Hippocampal formation (tissue), 2 donors: ENCODE results near the gene UROS.

Source experiments
- DNase-seq, 2 donors: peaks; one replicate each; lab custom pipeline; 2025; lab: John Stamatoyannopoulos, UW

The UROS gene

DNA sequence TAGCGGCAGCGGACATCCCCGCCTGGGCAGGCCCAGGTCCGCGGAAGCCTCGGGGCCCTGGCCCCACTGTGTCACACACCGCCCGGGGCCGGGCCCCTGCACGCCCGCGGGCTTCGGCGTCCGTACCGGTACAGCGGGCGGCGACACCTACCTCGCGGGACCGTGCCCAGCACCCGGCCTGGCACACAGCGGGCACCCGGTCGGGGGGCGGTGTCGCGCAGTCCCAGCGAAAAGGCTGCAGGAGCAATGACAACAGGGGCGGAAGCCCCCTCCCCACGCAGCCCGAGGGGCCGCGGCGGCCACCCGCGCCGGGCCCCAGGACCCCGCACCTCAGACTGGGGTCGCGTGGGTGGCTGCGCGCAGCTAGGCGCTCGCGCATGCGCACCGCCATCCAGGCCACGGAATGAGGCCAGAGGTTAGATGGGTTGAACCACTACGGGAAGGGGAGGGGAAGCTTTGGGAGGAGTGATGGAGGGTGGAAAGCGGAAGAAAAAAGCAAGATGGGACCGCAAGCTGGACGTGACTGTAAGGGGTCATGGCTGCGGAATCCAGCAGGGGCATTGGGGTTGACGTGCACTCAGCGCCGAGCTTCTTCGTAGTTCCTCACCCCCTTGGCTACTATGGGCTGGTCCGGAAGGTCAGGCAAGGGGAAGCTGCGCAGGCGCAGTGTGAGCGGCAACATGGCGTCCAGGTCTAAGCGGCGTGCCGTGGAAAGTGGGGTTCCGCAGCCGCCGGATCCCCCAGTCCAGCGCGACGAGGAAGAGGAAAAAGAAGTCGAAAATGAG, at the start of gene UROS, which contains the start of gene BCCIP:
TSS of gene UROS (minus strand) at position 381 of the 785 bp plus-strand sequence. CDS start 6,759 bp downstream, outside the sequence.
TSS of gene BCCIP (plus strand) at position 669 of the 785 bp plus-strand sequence. CDS start at position 681, 12 bp downstream.
- DNase-seq = peak; percentile 87 to 94

GRCh38 chr10:125871338-125871737, 48.3 kb upstream of the UROS start:
- no peak for DNase-seq

DNA sequence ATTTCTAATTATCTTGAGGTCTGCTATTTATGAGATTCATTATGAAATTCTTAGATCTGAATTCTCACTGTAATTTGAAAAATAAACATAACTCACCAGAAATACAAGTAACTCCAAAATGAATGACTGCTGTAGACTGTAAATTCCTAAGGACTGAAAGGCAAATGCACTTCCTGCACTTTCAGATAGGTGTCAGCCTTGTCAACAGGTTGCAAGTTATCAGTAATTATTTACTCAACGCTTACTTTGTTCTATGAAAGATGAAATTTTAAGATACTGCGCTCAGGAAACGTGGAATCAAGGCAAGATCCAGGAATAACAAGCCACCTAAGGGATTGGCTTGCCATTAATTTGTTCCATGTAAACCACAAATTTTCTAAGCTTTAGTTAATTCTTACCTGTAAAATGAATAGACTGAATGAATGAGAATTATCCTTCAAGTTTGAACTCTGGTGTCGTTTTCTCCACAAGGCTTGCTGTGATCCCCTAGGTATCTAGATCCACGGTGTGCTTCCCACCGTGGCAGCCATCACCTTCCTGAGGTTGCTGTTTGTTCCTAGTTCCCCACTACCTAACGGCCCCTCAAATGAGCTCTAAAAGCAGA, 45.4 kb upstream of the UROS start:
- peak in 1 of 2 donors; percentile 34 for DNase-seq

GRCh38 chr10:125866421-125867029, 43.5 kb upstream of the UROS start:
- DNase-seq = no peak

DNA sequence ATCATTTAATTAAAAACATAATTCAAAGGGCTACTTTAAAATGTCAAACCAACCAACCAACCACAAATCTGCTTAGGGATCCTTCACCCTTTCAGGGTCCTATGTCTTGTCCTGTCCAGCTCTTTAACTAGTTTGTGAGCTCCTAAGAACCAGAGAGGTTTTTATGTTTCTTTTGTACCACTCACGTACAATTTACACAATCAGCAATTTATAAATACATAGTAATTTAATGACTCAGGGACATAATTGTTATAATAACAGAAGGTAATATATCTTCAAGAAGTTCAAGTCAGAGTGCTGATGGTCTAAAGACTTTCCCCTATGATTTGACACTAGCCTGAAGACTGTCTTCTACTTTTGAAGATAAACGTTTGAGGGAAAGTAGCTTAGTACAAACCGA, 42.1 kb upstream of the UROS start:
- DNase-seq = no peak

GRCh38 chr10:125859128-125859817, 36.2 kb upstream of the UROS start:
- no peak for DNase-seq

DNA sequence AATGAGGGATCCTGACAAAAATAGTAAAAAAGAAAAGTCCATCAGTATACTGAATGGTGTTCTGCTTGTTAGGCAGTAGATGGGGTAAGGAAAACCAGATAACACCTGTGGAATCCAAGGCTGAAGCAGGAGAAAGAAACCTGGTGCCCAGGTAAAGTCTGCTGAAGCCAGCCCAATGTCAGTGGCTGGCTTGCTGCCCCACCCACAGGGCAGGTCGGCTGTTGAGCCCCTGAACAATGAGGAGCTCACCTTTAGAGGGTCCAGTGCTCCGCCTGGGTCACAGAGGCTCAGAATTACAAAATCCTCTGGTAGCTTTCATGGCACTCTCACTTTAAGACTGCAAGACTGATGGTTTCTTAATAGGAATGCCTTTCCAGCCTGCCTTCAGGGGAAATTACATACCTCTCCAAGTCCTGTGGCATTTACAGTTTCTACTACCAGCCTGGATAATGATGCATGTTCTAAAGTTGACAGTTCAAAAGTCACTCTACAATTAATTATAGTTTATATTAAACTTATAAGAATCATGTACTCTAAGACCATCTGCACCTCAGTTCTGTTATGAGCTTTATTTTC, 34.2 kb upstream of the UROS start:
- no peak for DNase-seq

GRCh38 chr10:125852487-125852886, 29.4 kb upstream of the UROS start:
- no peak for DNase-seq

DNA sequence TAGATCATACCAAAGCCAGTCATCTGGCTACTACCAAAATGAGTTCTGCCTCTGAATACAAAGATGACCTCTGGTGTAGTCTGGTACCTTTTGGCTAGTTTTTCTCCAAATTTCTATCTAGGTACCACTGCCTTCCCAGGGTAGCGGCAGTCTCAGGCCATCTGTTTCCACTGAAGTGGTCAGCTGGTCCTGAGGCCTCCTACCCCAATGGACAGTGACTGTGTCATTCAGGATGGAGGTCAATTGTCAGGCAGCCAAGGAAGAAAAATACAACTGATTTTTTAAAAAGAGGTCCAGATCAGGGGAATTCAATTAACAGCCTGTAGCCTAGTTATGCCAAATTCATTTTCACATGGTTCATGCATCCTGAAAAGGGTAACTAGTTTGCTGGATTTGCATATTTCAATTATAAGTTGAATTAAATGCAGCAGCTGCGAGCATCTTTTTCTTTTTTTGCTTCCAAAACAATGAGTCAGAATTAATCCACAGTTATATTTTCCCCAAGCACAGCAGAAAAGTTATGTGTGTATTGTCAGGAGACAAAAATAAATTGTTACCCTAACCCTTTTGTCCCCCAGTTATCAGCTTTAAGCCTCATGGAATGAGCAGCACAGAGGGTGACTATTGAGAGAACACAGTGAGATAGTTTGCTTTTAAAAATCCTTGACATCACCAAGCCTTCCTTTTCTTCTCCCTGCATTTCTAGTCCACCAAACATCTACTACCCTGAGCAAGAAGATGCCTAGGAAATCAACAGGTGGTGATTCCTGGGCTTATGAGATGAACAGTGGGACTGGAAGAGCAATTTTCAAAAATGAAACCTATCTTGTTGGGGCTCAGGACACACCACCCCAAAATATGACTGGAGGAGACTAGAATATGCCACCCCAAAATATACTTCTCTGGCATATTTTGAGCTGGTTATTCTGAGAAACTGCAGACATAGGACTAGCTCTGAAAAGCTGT, 28.0 kb upstream of the UROS start:
- no peak for DNase-seq

GRCh38 chr10:125849448-125849847, 26.4 kb upstream of the UROS start:
- no peak for DNase-seq

- DNase-seq = no peak
These were observed 25.8 kb upstream of the UROS start for GRCh38 chr10:125848857-125849256.

DNA sequence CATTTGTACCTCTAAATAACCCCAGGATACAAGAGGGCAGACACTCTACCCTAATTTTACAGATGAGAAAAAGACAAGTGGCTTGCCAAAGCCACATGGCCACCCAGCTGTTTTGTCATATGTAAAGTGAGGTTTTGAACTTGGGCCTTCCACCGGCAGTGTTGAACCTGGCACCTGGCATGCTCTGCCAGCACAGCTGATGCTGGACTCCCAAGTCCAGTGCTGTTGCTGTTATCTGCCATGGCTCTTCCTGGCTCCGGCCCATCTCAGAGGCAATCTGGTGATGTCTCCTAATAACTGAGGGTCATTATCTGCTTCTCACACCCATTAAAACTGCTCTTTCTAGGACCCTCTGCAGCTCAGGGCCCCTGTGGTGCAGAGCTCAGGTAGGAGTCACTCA, 25.3 kb upstream of the UROS start:
- no peak for DNase-seq

- no peak for DNase-seq
These were observed 23.8 kb upstream of the UROS start for GRCh38 chr10:125846894-125847293.

GRCh38 chr10:125845617-125846016, 22.6 kb upstream of the UROS start:
- DNase-seq = no peak

DNA sequence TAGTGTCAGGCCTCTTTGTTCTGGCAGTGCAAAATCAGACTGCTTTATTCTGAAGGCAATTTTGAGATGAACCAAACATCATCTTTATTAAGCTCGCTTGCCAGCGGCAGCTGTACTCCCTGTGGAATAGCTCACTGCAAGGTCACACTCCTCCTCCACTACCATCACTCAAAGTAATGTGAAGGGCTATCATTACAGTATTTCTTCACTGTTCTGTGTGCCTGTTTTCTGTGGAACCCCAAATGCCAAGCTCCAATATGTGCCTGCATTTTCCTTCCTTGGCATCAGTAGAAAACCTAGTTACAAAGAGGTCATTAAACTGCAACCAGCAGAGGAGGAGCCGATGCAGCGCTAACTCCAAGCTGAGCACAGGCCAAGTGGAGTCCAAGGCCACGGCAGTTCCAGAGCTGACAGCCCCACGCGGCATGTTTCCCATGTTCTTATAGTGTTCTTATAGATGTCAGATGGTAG, 21.7 kb upstream of the UROS start:
- DNase-seq = peak; percentile 4 to 35

- no peak for DNase-seq
These were observed 20.7 kb upstream of the UROS start for GRCh38 chr10:125843603-125844329.

DNA sequence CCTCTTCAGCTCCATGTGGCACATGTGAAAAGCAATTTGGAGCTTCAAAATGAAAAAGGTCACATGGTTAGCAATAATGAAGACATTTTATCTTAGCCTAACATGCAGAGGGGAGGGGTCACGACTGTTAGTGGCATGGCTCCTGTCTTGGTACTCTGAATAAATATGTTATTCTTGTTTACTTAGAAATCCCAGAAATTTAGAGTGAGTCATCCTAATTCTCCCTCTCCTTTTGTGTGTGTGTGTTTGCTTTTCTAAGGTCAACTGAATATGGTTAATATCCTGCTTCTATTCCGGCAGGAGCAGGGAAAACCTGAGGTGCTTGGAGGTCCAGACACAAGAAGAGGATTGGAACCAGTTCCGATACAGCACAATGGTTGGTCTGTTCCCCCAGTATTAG, 17.9 kb upstream of the UROS start:
- DNase-seq = no peak

GRCh38 chr10:125840406-125840805, 17.3 kb upstream of the UROS start:
- no peak for DNase-seq

GRCh38 chr10:125838802-125839575, 15.9 kb upstream of the UROS start:
- no peak for DNase-seq
